Nephron (organoid): ENCODE data around the gene ANAPC16.

Source experiments
- H3K27ac Mint-ChIP-seq, 3 experiments: 2 replicates each; pipeline ENCODE4 v1.8.0; 2020; ENCODE audit warnings: mixed read lengths in 3 of 3, mild to moderate bottlenecking in 2 of 3, moderate library complexity in 1 of 3
- H3K27me3 Mint-ChIP-seq: 2 replicates; pipeline ENCODE4 v1.8.0; 2021; ENCODE audit warnings: low read depth, mild to moderate bottlenecking, moderate library complexity, mixed read lengths
- H3K36me3 Mint-ChIP-seq: 2 replicates; pipeline ENCODE4 v1.8.0; 2020; ENCODE audit warnings: low read depth, mixed read lengths
- H3K4me1 Mint-ChIP-seq: 2 replicates; pipeline ENCODE4 v1.8.0; 2020; ENCODE audit warnings: mixed read lengths
- H3K4me3 Mint-ChIP-seq, 3 experiments: 2 replicates each; pipeline ENCODE4 v1.8.0; 2020; ENCODE audit warnings: mild to moderate bottlenecking in 3 of 3, mixed read lengths in 3 of 3, moderate library complexity in 2 of 3
- H3K9me3 Mint-ChIP-seq: 2 replicates; pipeline ENCODE4 v1.8.0; 2020; ENCODE audit warnings: mixed read lengths
- TF ChIP-seq, protein P1 (sequence below), 3 experiments: fragments of 200-600 bp; sonication (generic); IDR thresholded peaks; one replicate each; pipeline ENCODE4 v1.5.0; 2021; ENCODE audit warnings: antibody characterized with exemption in 3 of 3; ENCODE audit not compliant: unreplicated experiment in 3 of 3

ANAPC16 gene

DNA sequence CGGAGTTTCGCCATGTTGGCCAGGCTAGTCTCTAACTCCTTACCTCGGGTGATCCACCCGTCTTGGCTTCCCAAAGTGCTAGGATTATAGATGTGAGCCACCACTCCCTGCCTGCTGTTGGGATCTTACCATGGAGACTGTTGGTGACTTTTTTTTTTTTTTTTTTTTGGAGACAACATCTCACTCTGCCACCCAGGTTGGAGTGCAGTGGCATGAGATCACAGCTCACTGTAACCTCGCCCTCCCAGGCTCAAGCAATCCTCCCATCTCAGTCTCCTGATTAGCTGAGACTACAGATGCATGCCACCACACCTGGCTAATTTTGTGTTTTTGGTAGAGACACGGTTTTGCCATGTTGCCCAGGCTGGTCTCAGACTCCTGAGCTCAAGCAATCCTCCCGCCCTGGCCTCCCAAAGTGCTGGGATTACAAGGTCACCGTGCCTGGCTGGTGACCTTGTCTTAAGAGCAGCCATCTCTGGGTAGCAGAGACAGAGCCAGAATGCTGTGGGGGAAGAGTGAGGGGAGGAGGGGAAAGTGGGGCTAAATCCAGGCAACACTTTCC, 26.0 kb downstream of the ANAPC16 start:
- peaks cover 59% of the 10 kb centered on the region for H3K4me1 Mint-ChIP-seq
- peak overlapping the region; percentile 98 to 99 (median 98) for H3K27ac Mint-ChIP-seq
- no peaks in the 10 kb centered on the region for H3K9me3 Mint-ChIP-seq
- peaks cover 5% of the 10 kb centered on the region for H3K27me3 Mint-ChIP-seq
- H3K4me3 Mint-ChIP-seq: no peak overlapping the region
- TF ChIP-seq, protein P1, sequence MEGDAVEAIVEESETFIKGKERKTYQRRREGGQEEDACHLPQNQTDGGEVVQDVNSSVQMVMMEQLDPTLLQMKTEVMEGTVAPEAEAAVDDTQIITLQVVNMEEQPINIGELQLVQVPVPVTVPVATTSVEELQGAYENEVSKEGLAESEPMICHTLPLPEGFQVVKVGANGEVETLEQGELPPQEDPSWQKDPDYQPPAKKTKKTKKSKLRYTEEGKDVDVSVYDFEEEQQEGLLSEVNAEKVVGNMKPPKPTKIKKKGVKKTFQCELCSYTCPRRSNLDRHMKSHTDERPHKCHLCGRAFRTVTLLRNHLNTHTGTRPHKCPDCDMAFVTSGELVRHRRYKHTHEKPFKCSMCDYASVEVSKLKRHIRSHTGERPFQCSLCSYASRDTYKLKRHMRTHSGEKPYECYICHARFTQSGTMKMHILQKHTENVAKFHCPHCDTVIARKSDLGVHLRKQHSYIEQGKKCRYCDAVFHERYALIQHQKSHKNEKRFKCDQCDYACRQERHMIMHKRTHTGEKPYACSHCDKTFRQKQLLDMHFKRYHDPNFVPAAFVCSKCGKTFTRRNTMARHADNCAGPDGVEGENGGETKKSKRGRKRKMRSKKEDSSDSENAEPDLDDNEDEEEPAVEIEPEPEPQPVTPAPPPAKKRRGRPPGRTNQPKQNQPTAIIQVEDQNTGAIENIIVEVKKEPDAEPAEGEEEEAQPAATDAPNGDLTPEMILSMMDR (IDR thresholded peaks at IDR 0.05; ENCODE audit: unreplicated experiment in 3 of 3): no peak
- H3K36me3 Mint-ChIP-seq: peaks cover 7% of the 10 kb centered on the region

GRCh38 chr10:72242675-72243074, 26.9 kb downstream of the ANAPC16 start:
- TF ChIP-seq, protein P1 (IDR thresholded peaks at IDR 0.05; ENCODE audit: unreplicated experiment in 3 of 3): no peak
- Mint-ChIP-seq H3K4me3 (peak overlapping the region; percentile 33 to 53 (median 47)), H3K27me3 (peaks cover 5% of the 10 kb centered on the region), H3K36me3 (peaks cover under 1% of the 10 kb centered on the region), H3K4me1 (peaks cover 60% of the 10 kb centered on the region), H3K9me3 (no peaks in the 10 kb centered on the region), H3K27ac (peak overlapping the region; percentile 98 to 99 (median 98))

GRCh38 chr10:72243822-72244437, 28.1 kb downstream of the ANAPC16 start:
- Mint-ChIP-seq H3K9me3 (no peaks in the 10 kb centered on the region), H3K36me3 (no peaks in the 10 kb centered on the region), H3K27me3 (peaks cover 5% of the 10 kb centered on the region), H3K4me3 (peak overlapping the region; percentile 15 to 48 (median 37)), H3K27ac (peak overlapping the region; percentile 98 to 99 (median 98)), H3K4me1 (peaks cover 72% of the 10 kb centered on the region)
- TF ChIP-seq, protein P1 (IDR thresholded peaks at IDR 0.05; ENCODE audit: unreplicated experiment in 3 of 3): peak; percentile 52 to 64 (median 60)

DNA sequence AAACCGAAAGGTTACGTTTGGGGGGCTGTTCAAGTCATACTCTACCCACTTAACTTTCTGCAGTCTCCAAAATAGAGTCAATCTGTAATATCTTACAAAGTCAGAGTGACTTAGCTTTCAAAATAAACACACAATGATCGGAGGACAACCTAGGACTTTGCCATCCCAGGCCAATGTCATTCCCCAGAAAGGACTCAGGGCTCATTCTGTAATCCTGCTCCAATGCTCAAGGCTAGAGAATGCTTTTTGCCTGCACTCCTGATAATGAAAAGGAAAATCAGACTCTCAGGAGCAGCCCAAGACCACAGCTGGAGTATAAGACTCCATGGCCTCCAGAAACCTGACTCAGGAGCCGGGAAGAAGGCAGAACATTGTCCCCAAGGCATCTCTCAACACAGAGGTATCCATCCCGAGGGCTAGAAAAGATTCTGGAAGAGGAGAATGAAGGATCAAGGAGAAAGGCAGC, 28.8 kb downstream of the ANAPC16 start:
- TF ChIP-seq, protein P1 (IDR thresholded peaks at IDR 0.05; ENCODE audit: unreplicated experiment in 3 of 3): no peak
- Mint-ChIP-seq H3K4me1 (peaks cover 71% of the 10 kb centered on the region), H3K36me3 (no peaks in the 10 kb centered on the region), H3K27ac (peak overlapping the region; percentile 98 to 99 (median 98)), H3K27me3 (peaks cover 5% of the 10 kb centered on the region), H3K4me3 (peak overlapping the region; percentile 15 to 48 (median 37)), H3K9me3 (no peaks in the 10 kb centered on the region)

GRCh38 chr10:72245949-72246525, 30.2 kb downstream of the ANAPC16 start:
- no peaks in the 10 kb centered on the region for H3K9me3 Mint-ChIP-seq
- no peaks in the 10 kb centered on the region for H3K36me3 Mint-ChIP-seq
- H3K4me1 Mint-ChIP-seq: peaks cover 70% of the 10 kb centered on the region
- peaks cover 10% of the 10 kb centered on the region for H3K27me3 Mint-ChIP-seq
- TF ChIP-seq, protein P1 (IDR thresholded peaks at IDR 0.05; ENCODE audit: unreplicated experiment in 3 of 3): no peak
- H3K27ac Mint-ChIP-seq: peak overlapping the region; percentile 98 to 99 (median 98)
- peak overlapping the region; percentile 8 to 51 (median 32) for H3K4me3 Mint-ChIP-seq
